Suprapubic skin (tissue), 4 donors: ENCODE results near the gene PIKFYVE. TPM values are rescaled to one million over a fixed set of nuclear protein-coding genes. Genes with fewer than 3 reads are reported as not detected.
"Not testable (repeated sequence)": the region's sequence is repeated elsewhere in the genome, so short reads cannot be mapped to it uniquely, and the experiment has no call there.

Source experiments
- DNase-seq, 2 donors: peaks; one replicate each; pipeline ENCODE4 v3.0.0-alpha.2; 2019; ENCODE audit warnings: low spot score in 2 of 2
- H3K27ac ChIP-seq: fragments of 200-600 bp; sonication (generic); one replicate; pipeline ENCODE4 v1.5.1; 2019
- H3K27me3 ChIP-seq: fragments of 200-600 bp; sonication (generic); one replicate; pipeline ENCODE4 v1.5.1; 2019
- H3K36me3 ChIP-seq: fragments of 200-600 bp; sonication (generic); one replicate; pipeline ENCODE4 v1.5.1; 2019
- H3K4me1 ChIP-seq: fragments of 200-600 bp; sonication (generic); one replicate; pipeline ENCODE4 v1.5.1; 2019
- H3K4me3 ChIP-seq: fragments of 200-600 bp; sonication (generic); one replicate; pipeline ENCODE4 v1.5.1; 2019; ENCODE audit warnings: mild to moderate bottlenecking
- H3K9me3 ChIP-seq: fragments of 200-600 bp; sonication (generic); one replicate; pipeline ENCODE4 v1.5.1; 2019
- CTCF ChIP-seq, 2 donors: fragments of 200-600 bp in 1 of 2; fragments of 450-650 bp in 1 of 2; sonication (generic) in 1 of 2; IDR thresholded peaks; one replicate each; pipeline ENCODE4 v1.5.1; 2016 to 2019; ENCODE audit warnings: antibody characterized with exemption in 2 of 2, mild to moderate bottlenecking in 1 of 2, moderate library complexity in 1 of 2
- EP300 ChIP-seq: sonication (generic); formaldehyde crosslinking; IDR thresholded peaks from one replicate; pipeline ENCODE4 v1.6.1; 2017; ENCODE audit warnings: antibody characterized with exemption
- POLR2A ChIP-seq, 2 donors: fragments of 450-650 bp; IDR thresholded peaks; one replicate each; pipeline ENCODE4 v1.6.1; 2017; ENCODE audit warnings: antibody characterized with exemption in 2 of 2, mild to moderate bottlenecking in 2 of 2, moderate library complexity in 2 of 2
- POLR2AphosphoS5 ChIP-seq, 3 donors: sonication (generic); formaldehyde crosslinking; IDR thresholded peaks; one replicate each; pipeline ENCODE4 v1.6.1; 2017; ENCODE audit warnings: antibody characterized with exemption in 3 of 3
- WGBS: methylation state at CpG from one replicate; pipeline ENCODE4 v1.1.5; 2018; 5-methylcytosine and 5-hydroxymethylcytosine counted together
- total RNA-seq, 4 donors: library from RNA; depleted of rRNA; stranded (reverse); fragments of >200 nt; gene quantifications; one replicate each; pipeline ENCODE4 v1.1.0, GENCODE V29; 2016

Gene PIKFYVE
- total RNA-seq, 4 donors from 2014 or later: 25.0 to 55.9 (median 26.7) TPM

- 75% methylated on average over 4 of the region's 4 CpGs for WGBS
- H3K4me3 ChIP-seq: no peak overlapping the region
- no peaks in the 10 kb centered on the region for H3K36me3 ChIP-seq
- no peak for DNase-seq
- H3K4me1 ChIP-seq: no peaks in the 10 kb centered on the region
- TF ChIP-seq EP300: no peak
- no peak for TF ChIP-seq POLR2AphosphoS5 (IDR thresholded peaks at IDR 0.05)
- TF ChIP-seq POLR2A (IDR thresholded peaks at IDR 0.05): no peak
- no peak overlapping the region for H3K27ac ChIP-seq
- H3K9me3 ChIP-seq: no peaks in the 10 kb centered on the region
- H3K27me3 ChIP-seq: peaks cover 5% of the 10 kb centered on the region
Measured at GRCh38 chr2:208384637-208385036, 118.6 kb downstream of the PIKFYVE start.

GRCh38 chr2:208386541-208386940, 120.5 kb downstream of the PIKFYVE start:
- Histone ChIP-seq H3K9me3 (no peaks in the 10 kb centered on the region), H3K36me3 (no peaks in the 10 kb centered on the region), H3K4me3 (no peak overlapping the region), H3K27me3 (peaks cover 5% of the 10 kb centered on the region), H3K4me1 (no peaks in the 10 kb centered on the region), H3K27ac (no peak overlapping the region)
- 27% methylated on average over 2 of the region's 2 CpGs for WGBS
- TF ChIP-seq POLR2AphosphoS5 (IDR thresholded peaks at IDR 0.05): no peak
- no peak for TF ChIP-seq EP300
- no peak for DNase-seq

- no peak for TF ChIP-seq POLR2AphosphoS5 (IDR thresholded peaks at IDR 0.05)
- no peak for TF ChIP-seq POLR2A (IDR thresholded peaks at IDR 0.05)
- no peak for TF ChIP-seq EP300
- no peak for TF ChIP-seq CTCF (IDR thresholded peaks at IDR 0.05)
- H3K36me3 ChIP-seq: no peaks in the 10 kb centered on the region
- DNase-seq: no peak
- no peaks in the 10 kb centered on the region for H3K27me3 ChIP-seq
- WGBS: 84% methylated on average over 3 of the region's 3 CpGs
- H3K4me1 ChIP-seq: no peaks in the 10 kb centered on the region
- H3K4me3 ChIP-seq: no peak overlapping the region
- H3K27ac ChIP-seq: no peak overlapping the region
- H3K9me3 ChIP-seq: peaks cover 7% of the 10 kb centered on the region
Measured at GRCh38 chr2:208389940-208390339, 123.9 kb downstream of the PIKFYVE start.

- no peak for TF ChIP-seq POLR2A (IDR thresholded peaks at IDR 0.05)
- TF ChIP-seq CTCF (IDR thresholded peaks at IDR 0.05): no peak
- Histone ChIP-seq H3K27ac (no peak overlapping the region), H3K4me3 (no peak overlapping the region), H3K9me3 (peaks cover 7% of the 10 kb centered on the region), H3K27me3 (no peaks in the 10 kb centered on the region), H3K36me3 (no peaks in the 10 kb centered on the region), H3K4me1 (no peaks in the 10 kb centered on the region)
- no peak for DNase-seq
- WGBS: 84% methylated on average over 3 of the region's 3 CpGs
Measured at GRCh38 chr2:208392300-208392699, 126.2 kb downstream of the PIKFYVE start.

GRCh38 chr2:208396796-208397195, 130.7 kb downstream of the PIKFYVE start:
- not testable (repeated sequence) for H3K4me3 ChIP-seq, H3K9me3 ChIP-seq, H3K27ac ChIP-seq, H3K4me1 ChIP-seq, DNase-seq, H3K27me3 ChIP-seq, H3K36me3 ChIP-seq
- 97% methylated on average over 4 of the region's 4 CpGs for WGBS

GRCh38 chr2:208399201-208399600, 133.1 kb downstream of the PIKFYVE start:
- Histone ChIP-seq H3K36me3 (no peaks in the 10 kb centered on the region), H3K9me3 (peaks cover 3% of the 10 kb centered on the region), H3K27ac (no peak overlapping the region), H3K4me3 (no peak overlapping the region), H3K27me3 (peaks cover 23% of the 10 kb centered on the region), H3K4me1 (no peaks in the 10 kb centered on the region)
- no peak for DNase-seq
- no peak for TF ChIP-seq POLR2AphosphoS5 (IDR thresholded peaks at IDR 0.05)
- no peak for TF ChIP-seq EP300
- no peak for TF ChIP-seq POLR2A (IDR thresholded peaks at IDR 0.05)
- TF ChIP-seq CTCF (IDR thresholded peaks at IDR 0.05): no peak
- WGBS: 54% methylated on average over 1 of the region's 1 CpG
